ENCODE data around the gene POU5F1. TPM values are rescaled to one million over a fixed set of nuclear protein-coding genes. Genes with fewer than 3 reads are reported as not detected.

POU5F1 gene
- total RNA-seq, 2 experiments from 2014 or later, result not detected

DNA sequence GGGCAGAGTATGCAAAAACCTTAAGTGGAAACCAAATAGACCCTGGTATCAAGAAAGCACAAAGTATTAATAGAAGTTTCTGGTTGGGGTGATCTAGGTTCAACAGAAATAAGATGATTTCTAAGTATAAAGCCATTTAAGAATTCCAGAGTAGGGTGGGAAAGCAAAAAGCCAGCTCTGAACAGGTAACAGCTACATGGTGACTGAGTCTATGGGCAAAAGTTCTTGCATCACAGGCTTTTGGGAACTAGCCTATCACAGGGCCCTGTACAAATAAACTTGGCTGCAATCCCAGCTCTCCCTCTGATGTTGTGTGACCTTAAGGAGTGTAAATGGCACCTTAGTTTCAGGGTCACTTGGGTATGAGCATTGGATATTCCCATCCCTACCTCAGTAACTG lies 6.6 kb downstream of the POU5F1 start:
- peaks cover 5% of the 10 kb centered on the region for H3K36me3 Mint-ChIP-seq (ENCODE audit: low read depth)
- TF ChIP-seq, protein P1, sequence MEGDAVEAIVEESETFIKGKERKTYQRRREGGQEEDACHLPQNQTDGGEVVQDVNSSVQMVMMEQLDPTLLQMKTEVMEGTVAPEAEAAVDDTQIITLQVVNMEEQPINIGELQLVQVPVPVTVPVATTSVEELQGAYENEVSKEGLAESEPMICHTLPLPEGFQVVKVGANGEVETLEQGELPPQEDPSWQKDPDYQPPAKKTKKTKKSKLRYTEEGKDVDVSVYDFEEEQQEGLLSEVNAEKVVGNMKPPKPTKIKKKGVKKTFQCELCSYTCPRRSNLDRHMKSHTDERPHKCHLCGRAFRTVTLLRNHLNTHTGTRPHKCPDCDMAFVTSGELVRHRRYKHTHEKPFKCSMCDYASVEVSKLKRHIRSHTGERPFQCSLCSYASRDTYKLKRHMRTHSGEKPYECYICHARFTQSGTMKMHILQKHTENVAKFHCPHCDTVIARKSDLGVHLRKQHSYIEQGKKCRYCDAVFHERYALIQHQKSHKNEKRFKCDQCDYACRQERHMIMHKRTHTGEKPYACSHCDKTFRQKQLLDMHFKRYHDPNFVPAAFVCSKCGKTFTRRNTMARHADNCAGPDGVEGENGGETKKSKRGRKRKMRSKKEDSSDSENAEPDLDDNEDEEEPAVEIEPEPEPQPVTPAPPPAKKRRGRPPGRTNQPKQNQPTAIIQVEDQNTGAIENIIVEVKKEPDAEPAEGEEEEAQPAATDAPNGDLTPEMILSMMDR (IDR thresholded peaks at IDR 0.05), result no peak
- Histone ChIP-seq H3K27me3 (ENCODE audit: control insufficient read depth in 1 of 2, insufficient read depth in 2 of 2, low read length in 2 of 2) (no peaks in the 10 kb centered on the region), H3K4me3 (ENCODE audit: low read length) (no peak overlapping the region), H3K27ac (ENCODE audit: low read depth in 1 of 2, low read length in 2 of 2) (no peak overlapping the region), H3K9me3 (ENCODE audit: control insufficient read depth in 1 of 2, insufficient read depth in 1 of 2, low read length in 2 of 2) (no peaks in the 10 kb centered on the region), H3K4me1 (ENCODE audit: insufficient read depth, low read length) (peaks cover 13% of the 10 kb centered on the region), H3K36me3 (ENCODE audit: insufficient read depth, low read length) (peaks cover 4% of the 10 kb centered on the region)
- no peak overlapping the region for H3K4me3 Mint-ChIP-seq
- peaks cover 12% of the 10 kb centered on the region for H3K4me1 Mint-ChIP-seq (ENCODE audit: low read depth)
- no peak for ATAC-seq (ENCODE audit: poor library complexity)
- ChIA-PET POLR2A (no interaction called here), CTCF (interaction anchor here (2.0 kb wide), 1 partner anchor 33 kb away, joined by 4 read pairs; no protein-coding TSS in a partner anchor)
- H3K27me3 Mint-ChIP-seq, result no peaks in the 10 kb centered on the region
- DNase-seq, result no peak
- no peak overlapping the region for H3K27ac Mint-ChIP-seq
- intact Hi-C loops (cut with DNase I, micrococcal nuclease), result no loop called here
- H3K9me3 Mint-ChIP-seq, result no peaks in the 10 kb centered on the region

DNA sequence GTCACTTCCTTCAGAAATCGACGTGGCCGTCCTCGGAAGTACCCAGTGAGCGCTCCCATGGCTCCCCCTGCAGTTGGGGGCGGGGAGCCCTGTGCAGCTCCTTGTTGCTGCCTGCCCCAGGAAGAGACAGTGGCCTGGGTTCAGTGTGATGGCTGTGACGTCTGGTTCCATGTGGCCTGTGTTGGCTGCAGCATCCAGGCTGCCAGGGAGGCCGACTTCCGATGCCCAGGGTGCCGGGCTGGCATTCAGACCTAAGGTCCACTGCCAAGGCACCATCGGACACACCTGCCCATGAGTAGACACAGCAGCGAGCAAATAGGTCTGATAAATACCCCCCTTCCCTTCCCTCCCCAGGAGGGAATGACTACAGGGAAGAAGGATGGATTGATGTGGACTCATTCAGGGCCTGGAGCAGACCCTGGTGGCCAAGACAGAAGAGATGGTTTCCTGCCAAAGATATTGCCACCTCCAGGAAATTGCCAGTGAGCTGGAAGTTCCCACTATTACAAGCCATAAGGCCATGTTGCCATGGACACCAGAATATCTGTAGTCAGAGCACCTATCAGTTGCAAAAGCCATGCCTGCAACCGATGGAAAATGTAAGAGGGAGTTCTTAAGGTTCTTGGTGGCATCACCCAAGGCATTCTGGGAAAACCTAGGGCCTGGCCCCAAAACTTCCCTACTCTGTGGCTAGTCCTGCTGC lies 7.9 kb downstream of the POU5F1 start:
- H3K4me3 ChIP-seq (ENCODE audit: low read length), result no peak overlapping the region
- H3K36me3 Mint-ChIP-seq (ENCODE audit: low read depth), result peaks cover 13% of the 10 kb centered on the region
- H3K27me3 Mint-ChIP-seq, result no peaks in the 10 kb centered on the region
- H3K27ac ChIP-seq (ENCODE audit: low read depth in 1 of 2, low read length in 2 of 2), result no peak overlapping the region
- no peak overlapping the region for H3K27ac Mint-ChIP-seq
- ATAC-seq (ENCODE audit: poor library complexity), result no peak
- H3K9me3 ChIP-seq (ENCODE audit: control insufficient read depth in 1 of 2, insufficient read depth in 1 of 2, low read length in 2 of 2), result no peaks in the 10 kb centered on the region
- H3K4me3 Mint-ChIP-seq, result no peak overlapping the region
- TF ChIP-seq, protein P1 (IDR thresholded peaks at IDR 0.05), result no peak
- H3K4me1 Mint-ChIP-seq (ENCODE audit: low read depth), result peaks cover 25% of the 10 kb centered on the region
- H3K36me3 ChIP-seq (ENCODE audit: insufficient read depth, low read length), result peaks cover 4% of the 10 kb centered on the region
- H3K27me3 ChIP-seq (ENCODE audit: control insufficient read depth in 1 of 2, insufficient read depth in 2 of 2, low read length in 2 of 2), result no peaks in the 10 kb centered on the region
- no peak for DNase-seq
- no peaks in the 10 kb centered on the region for H3K9me3 Mint-ChIP-seq
- intact Hi-C loops (cut with DNase I, micrococcal nuclease), result no loop called here
- CTCF ChIA-PET, result no interaction called here
- POLR2A ChIA-PET, result no interaction called here
- H3K4me1 ChIP-seq (ENCODE audit: insufficient read depth, low read length), result peaks cover 20% of the 10 kb centered on the region

DNA sequence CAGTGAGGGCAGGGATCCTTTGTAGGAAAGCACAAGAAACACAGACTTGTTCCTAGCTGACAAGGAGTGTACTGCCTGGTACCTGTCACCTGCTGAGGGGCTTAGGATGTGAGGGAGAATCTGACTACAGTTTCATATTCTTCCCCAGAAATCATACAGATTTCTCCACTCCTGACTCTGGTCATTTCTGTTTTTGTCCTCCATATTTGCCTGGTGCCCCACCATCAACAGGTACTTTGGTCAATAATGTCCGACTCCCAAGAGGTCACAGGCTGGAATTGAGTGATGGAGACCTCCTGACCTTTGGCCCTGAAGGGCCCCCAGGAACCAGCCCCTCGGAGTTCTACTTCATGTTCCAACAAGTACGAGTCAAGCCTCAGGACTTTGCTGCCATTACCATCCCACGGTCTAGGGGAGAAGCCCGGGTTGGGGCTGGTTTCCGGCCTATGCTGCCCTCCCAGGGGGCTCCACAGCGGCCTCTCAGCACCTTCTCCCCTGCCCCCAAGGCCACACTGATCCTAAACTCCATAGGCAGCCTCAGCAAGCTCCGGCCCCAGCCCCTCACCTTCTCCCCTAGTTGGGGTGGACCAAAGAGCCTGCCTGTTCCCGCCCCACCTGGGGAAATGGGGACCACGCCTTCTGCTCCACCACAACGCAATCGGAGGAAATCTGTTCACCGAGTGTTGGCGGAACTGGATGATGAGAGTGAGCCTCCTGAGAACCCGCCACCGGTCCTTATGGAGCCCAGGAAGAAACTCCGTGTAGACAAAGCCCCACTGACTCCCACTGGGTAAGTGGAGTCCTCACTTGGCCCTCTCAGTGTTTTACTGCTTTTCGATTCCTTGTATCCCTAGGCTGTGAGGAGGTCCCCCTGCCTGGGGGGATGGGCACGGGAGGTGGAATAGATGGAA lies 9.0 kb downstream of the POU5F1 start:
- no peak overlapping the region for H3K4me3 ChIP-seq (ENCODE audit: low read length)
- peaks cover 13% of the 10 kb centered on the region for H3K36me3 Mint-ChIP-seq (ENCODE audit: low read depth)
- no peak overlapping the region for H3K27ac ChIP-seq (ENCODE audit: low read depth in 1 of 2, low read length in 2 of 2)
- ATAC-seq (ENCODE audit: poor library complexity), result no peak
- H3K9me3 Mint-ChIP-seq, result no peaks in the 10 kb centered on the region
- TF ChIP-seq, protein P1 (IDR thresholded peaks at IDR 0.05), result no peak
- DNase-seq, result no peak
- no peaks in the 10 kb centered on the region for H3K27me3 Mint-ChIP-seq
- H3K4me1 ChIP-seq (ENCODE audit: insufficient read depth, low read length), result peaks cover 26% of the 10 kb centered on the region
- POLR2A ChIA-PET, result no interaction called here
- intact Hi-C loops (cut with DNase I, micrococcal nuclease), result no loop called here
- peaks cover 33% of the 10 kb centered on the region for H3K4me1 Mint-ChIP-seq (ENCODE audit: low read depth)
- H3K27me3 ChIP-seq (ENCODE audit: control insufficient read depth in 1 of 2, insufficient read depth in 2 of 2, low read length in 2 of 2), result no peaks in the 10 kb centered on the region
- H3K36me3 ChIP-seq (ENCODE audit: insufficient read depth, low read length), result peaks cover 4% of the 10 kb centered on the region
- H3K9me3 ChIP-seq (ENCODE audit: control insufficient read depth in 1 of 2, insufficient read depth in 1 of 2, low read length in 2 of 2), result no peaks in the 10 kb centered on the region
- H3K4me3 Mint-ChIP-seq, result peak overlapping the region; percentile 42
- CTCF ChIA-PET, result interaction anchor here (0.6 kb wide), 1 partner anchor 101 kb away, joined by 3 read pairs; no protein-coding TSS in a partner anchor
- no peak overlapping the region for H3K27ac Mint-ChIP-seq

Measured in CD4-positive, alpha-beta T cell (primary cell).